NCI-H187 treated with DMSO at 0.1 percent for 48 hours (cell line): ENCODE data around the gene TRIM28.
"Not testable (repeated sequence)": the region's sequence is repeated elsewhere in the genome, so short reads cannot be mapped to it uniquely, and the experiment has no call there.

ENCODE experiments used
- DNase-seq: peaks from one replicate; lab custom pipeline; 2025; lab: John Stamatoyannopoulos, UW

Gene TRIM28

DNA sequence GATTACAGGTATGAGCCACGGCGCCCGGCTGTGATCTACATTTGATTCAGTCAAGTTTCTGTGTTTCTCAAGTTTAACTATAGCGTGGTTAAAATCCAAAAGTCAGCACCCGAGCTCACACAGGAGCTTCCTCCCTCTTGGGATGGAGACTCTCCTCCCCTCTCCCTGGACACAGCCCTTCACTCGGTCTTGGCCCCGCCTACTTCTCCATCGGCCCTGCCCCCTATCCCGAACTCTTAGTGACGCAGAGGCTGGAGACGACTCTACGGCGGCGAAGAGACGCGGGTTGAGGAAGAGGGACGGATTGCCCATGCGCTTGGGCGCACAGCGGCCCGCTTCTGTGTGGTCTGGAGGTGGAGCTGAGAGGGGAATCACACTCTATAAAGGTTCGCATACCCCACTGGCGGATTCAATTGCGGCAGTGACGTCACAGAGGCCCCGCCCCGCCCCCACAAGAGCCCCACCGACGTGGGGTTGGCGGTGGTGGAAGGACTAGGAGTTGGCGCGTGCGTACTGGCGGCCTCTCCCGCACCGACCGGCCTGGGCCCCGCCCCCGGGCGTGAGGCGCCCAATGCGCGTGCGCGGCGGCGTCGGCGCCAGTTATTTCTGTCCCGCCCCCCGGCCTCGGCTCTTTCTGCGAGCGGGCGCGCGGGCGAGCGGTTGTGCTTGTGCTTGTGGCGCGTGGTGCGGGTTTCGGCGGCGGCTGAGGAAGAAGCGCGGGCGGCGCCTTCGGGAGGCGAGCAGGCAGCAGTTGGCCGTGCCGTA, at the start of gene TRIM28:
Gene TRIM28, plus strand, starts transcription at position 239 of the 765 bp plus-strand sequence. CDS start 694 bp downstream, outside the sequence.
- DNase-seq, result no peak

DNA sequence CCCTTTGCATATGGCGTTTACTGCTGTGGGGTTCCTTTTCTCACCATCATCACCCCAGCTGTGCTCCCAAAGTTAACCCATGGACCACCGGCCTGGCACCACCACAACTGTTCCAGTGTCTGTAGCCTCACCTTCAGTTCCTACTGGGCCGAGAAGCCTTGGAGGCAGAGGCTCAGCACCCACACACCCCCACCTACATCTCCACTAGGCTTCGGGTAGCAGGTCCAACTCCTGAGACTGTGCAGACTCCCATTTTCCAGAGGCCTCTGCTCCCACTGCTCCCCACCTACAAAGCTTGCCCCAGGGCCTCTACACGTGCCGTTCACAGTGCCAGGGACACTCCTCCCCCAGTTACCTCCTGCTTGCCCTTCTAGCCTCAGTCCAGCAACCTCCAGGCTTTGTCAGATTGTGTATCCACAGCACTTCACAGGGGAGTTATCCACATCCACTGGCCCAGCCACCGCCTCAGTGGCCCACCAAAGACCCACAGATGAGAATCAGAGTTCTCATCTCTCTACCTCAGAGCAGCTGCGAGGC, 46.2 kb upstream of the TRIM28 start:
- DNase-seq, result no peak

DNA sequence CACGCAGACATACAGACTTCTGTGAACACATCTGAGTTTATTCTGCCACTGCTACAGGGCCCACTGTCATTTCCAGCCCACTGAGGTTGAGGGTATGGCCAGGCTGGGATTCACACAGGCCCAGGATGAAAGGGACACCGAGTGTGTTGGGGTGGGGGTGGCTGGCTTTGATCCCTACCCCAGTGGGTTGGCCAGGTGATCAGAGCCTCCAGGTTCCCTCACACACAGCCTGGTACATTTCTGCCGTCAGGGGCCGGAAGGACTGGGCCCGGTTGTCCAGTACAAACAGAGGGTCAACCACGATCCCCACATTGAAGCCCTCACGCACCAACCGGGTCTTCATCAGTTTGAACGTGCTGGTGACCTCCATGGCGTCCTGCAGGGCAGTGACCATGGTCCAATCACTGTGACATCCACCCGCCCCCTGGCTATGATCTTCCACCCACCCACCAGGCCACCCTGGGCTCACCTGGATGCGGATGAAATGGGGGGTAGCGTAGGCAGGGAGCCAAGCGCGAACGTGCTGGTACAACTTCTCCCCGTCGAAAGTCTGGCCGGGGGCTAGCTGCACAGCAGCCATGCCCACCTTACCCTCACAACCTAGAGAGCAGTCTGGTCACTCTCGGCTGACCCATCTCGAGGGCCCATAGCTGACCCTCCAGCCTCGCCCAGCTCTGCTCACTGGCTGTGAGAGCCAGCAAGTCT, 45.4 kb upstream of the TRIM28 start:
- DNase-seq, result no peak

DNA sequence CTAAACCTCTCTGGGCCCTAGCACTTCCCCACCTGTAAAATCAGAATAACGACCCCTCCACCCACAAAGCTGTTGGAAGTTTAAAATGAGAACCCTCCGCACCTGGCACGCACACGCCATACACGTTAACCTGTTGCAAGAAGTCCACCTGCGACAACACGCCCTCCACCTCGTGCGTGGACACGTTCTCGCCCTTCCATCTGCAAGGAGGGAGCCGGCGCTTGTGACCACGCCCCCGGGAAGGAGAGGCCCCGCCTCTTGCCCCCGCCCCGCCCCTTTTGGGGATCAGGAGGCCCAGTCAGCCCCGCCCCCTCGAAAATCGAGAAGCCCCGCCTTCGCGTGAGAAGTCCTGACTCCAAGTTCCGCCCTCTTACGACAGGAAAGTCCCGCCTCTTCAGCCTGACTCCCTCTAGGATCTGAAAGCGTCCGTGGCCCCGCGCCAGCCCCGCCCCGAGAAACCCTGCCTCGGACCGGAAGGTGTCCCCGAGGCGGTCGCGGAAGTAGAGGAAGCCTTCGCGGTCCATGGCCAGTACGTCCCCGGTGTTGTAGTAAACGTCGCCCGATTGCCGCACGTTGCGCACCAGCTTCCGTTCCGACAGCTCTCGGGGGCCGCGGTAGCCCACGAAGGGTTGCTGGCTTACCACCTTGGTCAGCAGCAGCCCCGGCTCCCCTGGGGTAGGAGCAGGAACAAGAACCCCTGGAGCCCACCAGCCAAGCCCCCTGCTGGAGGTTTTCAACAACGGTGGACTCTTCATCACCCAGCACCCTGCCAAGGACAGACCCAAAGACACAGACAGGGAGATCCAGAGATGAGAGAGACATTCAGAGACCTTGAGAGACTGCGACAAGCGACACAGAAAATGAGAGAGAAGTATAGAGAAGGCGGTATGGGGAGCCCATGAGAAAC, 44.6 kb upstream of the TRIM28 start:
- peak; percentile 93 for DNase-seq

DNA sequence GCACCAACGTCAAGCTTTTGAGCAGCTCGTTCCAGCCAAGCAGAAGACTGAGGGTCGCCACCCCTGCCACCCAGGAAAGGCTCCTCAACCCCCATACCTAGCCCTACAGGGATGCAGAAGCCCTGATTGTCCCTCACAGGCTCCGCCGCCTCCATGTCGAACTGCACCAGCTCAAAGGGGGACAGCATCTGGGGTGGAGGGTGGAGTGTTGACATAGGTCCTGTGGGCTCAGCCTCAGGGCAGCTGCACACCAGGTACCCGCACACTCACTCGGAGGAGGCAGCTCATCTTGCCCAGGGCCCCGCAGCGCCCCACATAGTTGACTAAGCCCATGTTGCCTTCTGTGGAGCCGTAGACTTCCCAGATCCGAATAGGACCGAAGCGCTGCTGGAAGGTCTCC, 43.6 kb upstream of the TRIM28 start:
- no peak for DNase-seq

DNA sequence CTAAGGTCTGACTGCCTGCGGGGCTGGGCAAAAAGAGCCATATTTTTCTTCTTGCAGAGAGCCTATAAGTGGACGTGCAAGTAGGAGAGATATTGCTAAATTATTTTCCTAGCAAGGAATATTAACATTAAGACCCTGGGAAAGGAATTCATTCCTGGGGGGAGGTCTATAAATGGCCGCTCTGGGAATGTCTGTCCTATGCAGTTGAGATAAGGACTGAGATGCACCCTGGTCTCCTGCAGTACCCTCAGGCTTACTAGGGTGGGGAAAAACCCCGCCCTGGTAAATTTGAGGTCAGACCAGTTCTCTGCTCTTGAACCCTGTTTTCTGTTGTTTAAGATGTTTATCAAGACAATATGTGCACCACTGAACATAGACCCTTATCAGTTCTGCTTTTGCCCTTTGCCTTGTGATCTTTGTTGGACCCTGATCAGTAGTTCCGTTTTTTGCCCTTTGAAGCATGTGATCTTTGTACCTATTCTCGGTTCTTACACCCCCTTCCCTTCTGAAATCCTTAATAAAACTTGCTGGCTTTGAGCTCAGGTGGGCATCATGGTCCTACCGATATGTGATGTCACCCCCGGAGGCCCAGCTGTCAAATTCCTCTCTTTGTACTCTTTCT, 36.2 kb upstream of the TRIM28 start:
- DNase-seq, result not testable (repeated sequence)

DNA sequence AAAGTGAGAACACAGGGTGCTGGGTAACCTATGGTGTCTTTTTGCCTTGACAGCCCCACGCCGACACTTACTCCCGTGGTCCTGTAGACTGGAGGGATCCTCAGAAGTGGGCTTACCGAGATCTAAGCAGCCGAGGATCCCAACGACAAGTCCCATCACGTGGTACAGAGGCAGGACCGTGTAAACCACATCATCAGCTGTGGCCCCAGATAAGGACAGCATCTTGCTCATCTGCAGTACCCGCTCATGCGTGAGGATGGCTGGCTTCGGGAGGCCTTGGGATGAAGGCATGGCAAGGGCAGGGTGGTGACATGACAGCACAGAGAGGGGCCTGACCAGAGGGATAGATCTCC, 34.2 kb upstream of the TRIM28 start:
- no peak for DNase-seq

DNA sequence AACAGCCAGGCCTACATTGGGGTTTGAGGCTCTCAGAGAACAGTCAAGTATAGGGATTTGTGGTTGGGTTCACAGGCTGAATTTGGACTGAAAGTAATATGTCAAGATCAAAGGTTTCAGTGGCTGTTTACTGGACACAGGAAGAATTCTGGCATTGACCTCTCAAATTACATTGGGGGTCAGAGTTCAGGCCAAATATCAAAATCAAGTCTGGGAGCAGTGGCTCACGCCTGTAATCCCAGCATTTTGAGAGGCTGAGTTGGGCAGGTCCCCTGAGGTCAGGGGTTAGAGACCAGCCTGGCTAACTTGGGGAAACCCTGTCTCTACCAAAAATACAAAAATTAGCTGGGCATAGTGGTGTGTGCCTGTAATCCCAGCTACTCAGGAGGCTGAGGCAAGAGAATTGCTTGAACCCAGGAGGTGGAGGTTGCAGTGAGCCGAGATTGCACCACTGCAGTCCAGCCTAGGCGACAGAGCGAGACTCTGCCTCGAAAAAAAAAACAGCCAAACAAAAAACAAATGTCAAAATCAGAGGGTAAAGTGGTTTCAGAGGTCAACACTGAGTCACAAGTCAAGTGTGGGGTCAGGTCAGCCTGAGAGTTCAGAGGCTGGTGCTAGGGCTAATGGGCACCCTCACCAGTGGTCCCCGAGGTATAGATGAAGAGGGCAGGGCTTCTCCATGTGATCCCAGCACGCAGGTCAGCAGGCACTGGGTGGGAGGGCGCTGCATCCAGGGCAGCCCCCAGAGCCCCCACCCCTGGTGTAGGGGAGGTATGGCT, 33.6 kb upstream of the TRIM28 start:
- DNase-seq, result no peak

DNA sequence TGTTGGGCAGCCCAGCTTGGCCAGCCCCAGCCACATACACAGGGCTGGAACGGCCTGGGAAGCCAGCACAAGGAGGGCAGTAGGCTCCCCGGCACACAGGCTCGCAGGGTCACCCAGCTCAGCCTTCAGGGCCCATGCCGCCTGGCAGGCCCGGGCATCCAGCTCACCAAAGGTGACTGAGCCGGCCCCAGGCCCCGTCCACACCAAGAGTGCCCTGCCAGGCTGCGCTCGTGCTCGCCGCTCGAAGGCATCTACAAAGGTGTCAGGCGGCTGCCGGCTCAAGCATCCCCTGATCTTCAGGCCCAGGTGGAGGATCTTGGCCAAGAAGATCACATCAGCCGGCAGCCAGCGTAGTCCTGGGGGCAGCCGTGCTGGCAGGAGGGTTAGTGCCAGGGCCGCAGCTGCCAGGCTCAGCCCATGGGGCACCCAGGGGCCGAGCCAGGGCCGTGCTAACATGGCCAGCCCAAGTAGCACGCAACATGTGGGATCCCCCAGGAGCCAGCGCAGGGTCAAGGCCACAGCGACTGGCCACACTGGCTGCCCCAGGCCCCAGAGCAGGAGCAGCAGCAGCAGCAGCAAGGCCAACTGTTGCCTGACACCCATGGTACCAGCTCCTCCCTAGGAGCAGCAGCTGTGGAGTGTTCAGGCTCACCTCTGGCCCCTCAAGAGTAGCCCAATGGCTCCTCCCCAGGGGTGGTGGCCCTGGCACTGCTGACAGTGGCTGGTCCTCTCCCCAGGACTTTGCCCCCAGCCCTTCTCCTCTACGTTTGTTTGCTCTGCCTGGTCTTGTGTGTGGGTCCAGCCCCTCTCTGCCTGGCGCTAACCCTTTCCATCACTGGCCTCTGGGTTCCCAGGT, 32.3 kb upstream of the TRIM28 start, which contains the start of gene SLC27A5:
Gene SLC27A5, minus strand, starts transcription at position 640 of the 856 bp plus-strand sequence. Its CDS starts 37 bp downstream, at position 603.
- no peak for DNase-seq

DNA sequence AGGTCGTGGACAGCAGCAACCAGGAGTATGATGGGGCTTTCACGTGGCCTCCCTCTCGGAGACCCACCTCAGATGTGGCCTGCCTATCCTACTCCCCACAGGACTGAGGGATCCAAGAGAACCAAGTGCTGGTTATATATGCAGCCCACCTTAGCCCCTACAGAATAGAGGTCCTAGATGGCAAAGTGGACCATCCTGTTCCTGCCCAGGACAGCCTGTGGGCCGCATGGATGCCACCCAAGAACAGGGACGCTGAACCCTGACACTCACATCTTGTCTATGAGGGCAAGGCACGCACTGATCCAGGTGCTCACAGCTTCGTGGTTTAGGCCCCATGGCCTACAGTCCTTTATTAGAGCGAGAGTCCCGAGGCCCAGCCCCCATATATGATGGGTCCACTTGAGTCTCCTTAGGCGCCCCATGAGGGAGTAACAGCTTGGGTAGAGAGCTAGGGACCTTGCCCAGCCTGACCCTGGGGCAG, 30.6 kb upstream of the TRIM28 start:
- no peak for DNase-seq

DNA sequence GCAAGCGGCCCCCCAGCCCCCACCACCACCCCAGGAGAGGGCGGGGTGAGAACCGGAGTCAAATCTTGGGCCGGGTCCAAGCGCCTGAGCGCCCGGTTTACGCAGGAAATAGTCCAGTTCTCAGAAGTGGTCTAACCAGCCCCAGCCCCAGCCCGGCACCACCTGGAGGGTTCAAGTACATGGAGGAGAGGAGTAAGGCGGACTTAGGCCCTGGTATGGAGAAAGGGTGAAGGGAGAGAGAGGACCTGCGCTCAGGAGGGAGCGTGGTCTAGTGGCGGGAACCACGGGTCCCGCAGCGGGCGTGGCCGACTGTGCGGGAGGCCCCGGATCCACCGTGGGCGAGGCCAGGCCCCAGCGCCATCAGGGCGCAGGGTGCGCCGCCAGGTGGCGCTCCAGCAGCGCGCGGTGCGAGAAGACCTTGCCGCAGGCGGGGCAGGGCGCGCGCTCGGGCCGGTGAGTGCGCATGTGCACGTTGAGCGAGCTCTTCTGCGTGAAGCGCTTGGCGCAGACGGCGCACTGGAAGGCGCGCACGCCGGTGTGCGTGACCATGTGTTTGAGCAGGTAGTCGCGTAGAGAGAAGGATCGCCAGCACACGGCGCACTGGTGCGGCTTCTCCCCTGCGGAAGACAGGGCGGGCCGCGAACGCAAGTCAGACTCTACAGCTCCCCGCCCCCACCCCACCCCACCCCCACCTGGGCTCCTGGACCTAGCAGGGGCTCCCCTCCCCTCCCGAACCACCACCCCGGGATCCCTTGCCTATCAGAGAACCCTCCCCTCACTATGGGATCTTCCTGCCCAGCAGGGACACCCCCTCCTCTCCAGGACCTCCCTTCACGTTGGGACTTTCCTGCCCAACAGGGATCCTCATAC, 29.9 kb upstream of the TRIM28 start:
- peak; percentile 52 for DNase-seq

DNA sequence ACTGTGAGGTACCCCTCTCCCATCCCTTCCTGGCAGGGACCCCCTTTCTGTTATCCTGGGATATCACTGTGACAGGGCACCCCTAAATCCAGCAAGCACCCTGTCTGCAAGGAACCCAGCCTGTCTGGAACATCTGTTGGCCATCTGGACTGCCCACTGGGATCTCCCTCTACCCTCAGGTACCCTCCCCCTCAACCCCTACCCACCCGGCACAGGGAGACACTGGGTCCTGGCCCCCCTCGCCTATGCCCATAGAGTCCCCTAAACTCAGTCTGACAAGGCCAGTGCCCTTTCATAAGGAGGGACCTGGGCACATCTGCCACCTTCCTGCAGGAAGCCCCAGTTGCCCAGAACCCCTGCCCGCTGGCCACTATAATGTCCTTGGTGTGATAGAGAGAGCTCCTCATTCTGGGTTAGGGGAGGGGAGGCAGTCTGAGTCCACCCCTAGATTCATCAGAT, 29.3 kb upstream of the TRIM28 start:
- no peak for DNase-seq

DNA sequence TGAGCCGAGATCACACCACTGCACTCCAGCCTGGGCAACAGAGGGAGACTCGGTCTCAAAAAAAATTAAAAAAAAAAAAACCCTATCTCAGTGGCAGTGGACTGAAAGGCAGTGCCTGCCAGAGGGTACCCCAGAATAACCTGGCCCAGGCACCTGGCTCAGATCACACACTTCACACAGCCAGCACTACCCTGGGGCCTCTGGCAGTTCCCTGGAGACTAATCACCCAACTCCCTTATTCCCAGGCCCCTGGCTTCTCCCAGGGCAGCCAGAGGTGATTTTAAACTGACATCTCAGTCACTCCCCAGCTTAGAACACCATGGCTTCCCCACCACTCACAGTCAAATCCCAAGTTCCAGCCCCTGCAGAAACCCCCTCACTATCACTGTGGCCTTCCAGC, 28.6 kb upstream of the TRIM28 start:
- no peak for DNase-seq

DNA sequence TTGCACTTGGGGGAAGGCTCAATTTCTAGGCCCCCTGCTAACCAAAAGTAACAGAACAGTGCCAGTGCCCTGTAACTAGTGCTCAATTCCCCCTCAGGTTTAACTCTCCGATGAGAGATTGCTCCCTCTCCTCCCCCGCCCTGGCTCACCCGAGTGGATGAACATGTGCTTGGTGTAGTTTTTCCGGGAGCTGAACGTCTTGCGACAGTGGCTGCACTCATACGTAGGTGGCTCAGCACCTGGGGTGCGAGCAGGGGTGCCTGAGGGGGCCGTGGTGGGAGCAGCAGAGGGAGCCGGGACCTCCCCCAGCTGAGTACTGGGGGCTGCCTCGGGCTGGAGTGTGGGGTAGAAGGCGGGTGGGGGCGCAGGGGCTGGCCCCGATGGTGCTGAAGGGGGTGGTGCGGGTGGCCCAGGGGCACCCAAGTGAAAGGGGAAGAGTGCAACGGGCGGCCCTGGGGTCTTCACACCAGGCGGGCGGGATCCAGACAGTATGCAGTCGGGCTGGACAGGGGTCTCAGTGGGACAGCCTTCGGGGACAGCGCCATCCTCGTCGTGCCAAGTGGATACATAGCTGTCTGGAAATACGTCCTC, 27.5 kb upstream of the TRIM28 start:
- no peak for DNase-seq

DNA sequence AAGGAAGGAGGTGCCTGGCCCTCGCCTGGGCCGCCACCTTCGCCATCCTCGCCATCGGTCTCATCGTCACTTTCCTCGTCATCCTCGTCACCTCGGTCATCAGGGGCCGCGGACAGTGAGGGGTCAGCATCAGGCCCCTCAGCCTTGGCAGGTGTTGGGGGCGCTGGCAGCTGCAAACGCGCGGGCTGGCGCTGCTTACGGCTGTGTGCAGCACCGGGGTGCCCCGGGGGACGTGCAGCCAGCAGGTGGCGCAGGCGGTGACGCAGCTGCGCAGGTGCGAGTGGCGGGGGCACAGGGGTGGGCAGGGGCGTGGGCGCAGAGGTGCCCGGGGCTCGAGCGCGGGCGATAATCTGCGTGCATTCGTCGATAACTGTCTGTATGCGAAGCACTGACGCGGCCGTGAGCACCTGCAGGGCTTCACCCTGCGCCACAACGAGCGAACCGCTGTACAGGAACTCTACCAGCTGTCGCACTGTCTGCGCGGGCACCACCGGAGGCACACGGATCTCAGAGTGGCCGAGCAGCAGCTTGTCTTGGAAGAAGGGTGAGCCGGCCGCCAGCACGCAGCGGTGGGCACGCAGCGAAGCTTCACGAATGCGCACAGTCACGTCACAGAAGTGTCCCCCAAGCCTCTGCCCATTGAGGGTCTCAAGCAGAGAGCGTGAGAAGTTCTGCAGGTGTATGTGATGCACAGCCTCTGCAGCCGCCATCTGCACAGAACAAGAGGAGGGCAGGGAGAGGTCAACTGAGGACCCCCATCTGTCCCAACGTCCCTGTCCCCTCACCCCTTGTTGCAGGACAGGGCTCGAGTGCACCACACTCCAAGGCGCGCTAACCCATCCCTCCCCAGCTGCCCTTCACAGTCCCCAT, 26.7 kb upstream of the TRIM28 start:
- DNase-seq, result no peak

DNA sequence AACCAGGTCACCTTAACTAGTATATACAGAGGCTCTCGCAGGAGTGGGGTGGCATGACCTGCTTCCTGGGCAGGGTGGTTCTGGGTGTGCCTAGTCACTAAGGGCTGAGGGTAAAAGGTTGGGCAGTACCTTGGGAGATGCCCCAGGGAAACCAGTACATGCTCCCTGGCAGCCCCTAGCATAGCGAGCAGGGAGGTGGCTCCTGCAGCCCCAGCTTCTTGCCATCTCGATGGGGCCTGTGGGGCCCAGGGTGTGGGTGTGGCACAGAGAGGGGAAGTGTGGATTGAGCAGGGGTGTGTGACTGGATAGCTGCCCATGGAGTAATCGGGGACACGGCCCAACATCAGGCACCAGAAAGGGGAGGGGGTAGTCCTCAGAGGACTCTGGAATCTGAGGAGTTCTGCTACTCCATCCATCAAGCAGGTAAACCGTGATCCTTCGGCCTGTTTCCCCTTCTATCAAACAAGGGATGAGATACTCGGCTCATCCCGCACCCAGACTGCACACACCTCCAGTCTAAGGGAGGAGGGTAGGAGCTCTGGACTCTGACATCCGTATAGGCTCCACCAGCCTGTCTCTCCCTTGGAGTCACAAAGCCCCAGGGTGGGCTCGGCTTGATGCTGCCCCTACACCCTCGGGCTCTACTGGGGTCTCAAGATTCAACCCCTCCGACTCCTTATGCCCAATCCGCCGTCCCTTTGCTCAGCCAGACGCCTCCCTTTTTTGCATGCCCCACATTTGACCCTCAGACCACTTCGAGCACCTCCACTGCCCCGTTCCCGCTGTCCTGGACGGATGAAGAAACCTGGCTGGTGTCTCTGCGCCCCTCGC, 25.4 kb upstream of the TRIM28 start:
- no peak for DNase-seq

DNA sequence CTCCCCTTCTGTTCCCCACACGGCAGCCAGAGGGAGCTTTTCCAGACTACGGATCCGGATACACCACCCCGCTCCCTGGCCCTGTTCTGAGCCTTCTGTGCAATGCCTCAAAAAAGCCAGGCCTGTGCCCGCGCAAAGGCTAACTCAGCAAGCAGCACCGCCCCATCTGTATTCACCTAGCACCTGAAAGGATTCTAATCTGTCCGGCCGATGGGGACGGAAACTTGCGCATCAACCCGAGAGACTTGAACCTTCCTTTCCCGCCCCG, 24.8 kb upstream of the TRIM28 start:
- DNase-seq, result no peak
